ENCODE data around the gene PCP4L1. TPM values are rescaled to one million over a fixed set of nuclear protein-coding genes. Genes with fewer than 3 reads are reported as not detected.
"Not testable (repeated sequence)": the region's sequence is repeated elsewhere in the genome, so short reads cannot be mapped to it uniquely, and the experiment has no call there.

Gene PCP4L1
- polyA plus RNA-seq, 1 donor = 0.23 TPM

DNA sequence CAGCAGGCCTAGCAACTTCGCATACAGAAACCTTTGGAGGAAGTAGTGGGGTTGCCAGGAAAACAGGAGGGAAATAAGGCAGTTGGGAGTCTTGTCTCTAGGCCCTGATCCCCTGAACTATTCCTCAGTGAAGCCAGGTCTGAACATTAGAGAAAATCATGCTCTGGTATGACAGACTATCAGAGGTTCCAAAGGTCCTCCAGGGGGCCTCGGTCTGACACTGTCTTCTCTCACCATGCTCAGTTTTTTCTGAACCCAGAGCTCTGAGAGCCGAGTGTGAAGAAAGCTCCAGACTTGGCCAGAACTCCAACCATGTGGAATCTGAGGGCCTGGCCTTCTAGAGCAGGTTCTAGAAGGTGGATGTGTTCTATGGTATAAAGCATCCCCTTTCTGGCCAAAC lies 28.6 kb upstream of the PCP4L1 start:
- no peak for DNase-seq

DNA sequence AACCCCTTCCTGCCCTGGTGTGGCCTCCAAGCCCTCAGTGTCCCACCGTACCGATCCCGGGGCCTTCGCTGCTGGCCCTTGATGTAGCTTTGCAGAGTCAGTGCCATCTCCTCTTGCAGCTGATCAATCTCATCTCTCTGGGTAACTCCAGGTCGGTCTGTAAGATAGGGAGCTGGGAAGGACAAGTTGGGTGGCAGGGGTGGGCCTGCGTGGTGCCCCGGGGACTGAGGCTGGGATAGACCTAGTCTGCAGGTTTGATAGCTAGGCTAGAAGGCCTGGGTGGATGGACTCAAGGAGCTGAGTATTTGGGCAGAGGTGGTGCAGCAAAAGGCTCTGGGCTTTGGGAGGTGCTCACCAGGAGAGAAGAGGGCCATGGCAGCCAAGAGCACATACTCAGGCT lies 27.8 kb upstream of the PCP4L1 start:
- no peak for DNase-seq

DNA sequence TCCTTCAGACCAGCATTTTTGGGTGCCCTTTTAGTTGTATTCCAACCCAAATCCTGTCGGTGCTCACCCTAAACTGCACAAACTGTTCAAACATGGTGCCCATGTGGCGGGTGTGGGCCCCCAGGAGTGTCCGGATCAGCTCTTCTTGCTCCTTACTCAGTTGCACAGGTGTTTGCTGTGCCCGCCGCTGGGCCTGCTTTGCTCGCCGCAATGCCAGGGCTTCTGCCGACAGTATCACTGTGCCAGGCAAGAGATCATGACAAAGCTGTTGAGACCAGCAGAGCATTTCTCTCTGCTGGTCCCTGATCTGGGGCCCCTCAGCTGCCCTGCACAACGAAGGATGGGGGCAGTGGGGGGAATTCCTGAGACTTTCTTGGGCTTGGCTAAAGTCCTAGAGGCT lies 25.4 kb upstream of the PCP4L1 start:
- no peak for DNase-seq

DNA sequence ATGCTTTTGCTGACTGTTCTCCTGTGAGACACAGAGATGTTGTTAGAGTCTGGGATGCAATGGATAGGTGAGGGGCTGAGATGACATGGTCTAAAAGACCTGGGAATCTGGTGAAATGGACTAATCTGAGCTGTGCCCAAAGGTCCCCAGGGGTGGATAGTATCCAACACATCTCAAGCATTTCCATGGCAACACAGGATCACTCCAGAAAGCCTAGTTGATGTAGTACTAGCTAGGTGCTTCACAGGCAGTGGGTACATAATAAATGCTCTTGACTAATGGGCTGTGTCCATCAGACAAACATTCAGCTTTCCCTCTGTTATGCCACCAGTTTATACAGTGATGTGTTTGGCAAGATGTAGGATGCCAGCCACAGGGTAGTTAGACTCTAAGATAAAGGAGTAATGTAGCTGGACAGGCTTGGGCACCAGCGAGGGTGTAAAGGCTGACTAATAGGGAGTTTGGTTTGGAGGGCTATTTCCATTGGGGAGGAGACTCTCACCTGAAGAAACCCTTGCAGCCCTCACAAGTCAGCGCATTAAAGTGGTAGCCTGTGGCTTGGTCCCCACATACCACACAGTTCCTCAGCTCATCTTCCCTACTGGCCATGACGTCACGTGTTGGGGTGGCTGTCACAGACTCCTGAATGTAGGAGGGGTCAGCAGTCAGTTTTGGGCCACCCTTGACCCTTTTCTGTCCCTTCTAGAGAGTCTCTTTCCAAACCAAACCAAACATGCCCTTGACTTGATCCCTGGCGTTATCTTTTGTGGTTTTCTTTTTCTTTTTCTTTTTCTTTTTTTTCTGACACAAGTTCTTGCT lies 22.4 kb upstream of the PCP4L1 start:
- no peak for DNase-seq

DNA sequence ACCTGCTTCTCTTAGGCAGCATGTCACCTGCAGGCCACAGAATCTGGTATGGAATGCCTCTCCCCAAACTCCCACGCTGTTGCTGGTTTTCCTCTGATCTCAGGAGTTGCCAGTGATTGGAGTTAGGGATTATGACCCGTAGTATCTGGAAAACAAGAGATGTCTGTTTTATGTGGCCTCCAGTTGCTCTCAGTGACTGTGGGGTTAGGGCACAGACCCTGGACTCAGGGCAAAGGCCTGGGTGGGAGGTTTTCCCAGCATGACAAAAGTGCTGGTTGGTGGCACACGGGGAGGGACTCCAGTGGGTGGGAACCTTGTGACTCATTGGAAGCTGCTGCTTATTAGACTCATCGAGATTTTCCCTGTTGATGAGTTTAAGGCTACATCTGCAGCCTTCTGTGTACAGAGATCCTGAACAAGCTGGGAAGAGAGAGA lies 20.5 kb upstream of the PCP4L1 start, which contains the start of gene NR1I3:
Gene NR1I3, minus strand, starts transcription at position 165 of the 435 bp plus-strand sequence. CDS start 1,638 bp downstream, outside the sequence.
- no peak for DNase-seq

DNA sequence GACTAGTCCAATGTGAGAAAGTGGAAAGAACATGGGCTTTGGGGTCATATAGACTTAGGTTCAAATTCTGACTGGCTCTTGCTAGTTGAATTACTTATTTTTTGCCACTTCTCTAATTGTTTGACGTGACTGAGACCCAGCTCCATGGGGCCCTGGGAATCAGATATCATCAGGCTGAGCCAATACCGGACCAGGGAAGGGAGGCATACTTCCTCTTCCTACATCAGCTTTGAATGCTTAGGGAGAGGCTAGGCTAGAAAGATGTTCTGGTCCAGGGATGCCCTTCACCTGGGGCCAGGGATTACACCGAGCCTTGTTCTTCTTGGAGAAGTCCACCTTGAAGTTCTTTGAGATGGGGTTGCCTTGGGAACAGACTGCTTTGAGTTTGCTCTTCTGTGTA lies 16.9 kb upstream of the PCP4L1 start:
- DNase-seq = no peak

DNA sequence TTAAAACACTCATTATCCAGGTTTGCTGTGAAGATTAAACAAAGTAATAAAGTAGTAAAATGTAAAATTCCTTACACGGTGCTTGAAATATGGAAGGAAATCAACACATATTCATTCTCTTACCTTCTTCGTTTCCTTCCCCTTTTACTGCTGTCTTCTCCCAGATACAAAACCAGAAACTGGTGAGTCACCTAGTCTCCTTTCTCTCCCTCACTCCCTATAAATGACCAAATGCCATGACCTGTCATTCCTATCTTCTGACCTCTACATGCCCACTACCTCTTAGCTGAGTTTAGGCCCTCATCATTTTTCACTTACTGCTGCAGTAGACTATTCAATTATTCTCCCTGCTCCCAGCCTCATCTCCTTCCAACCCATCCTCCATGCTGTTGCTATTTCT lies 16.2 kb upstream of the PCP4L1 start:
- no peak for DNase-seq

DNA sequence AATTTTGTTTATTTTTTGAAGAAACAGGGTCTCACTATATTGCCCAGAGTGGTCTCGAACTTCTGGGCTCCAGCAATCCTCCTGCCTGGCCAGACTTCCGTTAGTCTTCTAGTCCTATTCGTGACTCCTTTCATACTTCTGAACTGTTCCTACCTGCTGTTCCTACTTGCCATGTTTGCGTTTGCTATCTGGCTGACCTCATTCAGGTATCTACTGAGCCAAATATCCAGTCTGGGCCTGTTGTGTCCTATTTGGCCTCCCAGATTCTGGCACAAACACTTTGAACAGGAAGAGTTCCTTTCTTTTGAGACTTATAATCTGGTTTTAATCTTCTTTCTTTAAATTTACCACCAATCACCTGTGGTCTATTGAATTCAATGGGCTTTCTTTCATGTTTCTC lies 13.7 kb upstream of the PCP4L1 start:
- DNase-seq = no peak

DNA sequence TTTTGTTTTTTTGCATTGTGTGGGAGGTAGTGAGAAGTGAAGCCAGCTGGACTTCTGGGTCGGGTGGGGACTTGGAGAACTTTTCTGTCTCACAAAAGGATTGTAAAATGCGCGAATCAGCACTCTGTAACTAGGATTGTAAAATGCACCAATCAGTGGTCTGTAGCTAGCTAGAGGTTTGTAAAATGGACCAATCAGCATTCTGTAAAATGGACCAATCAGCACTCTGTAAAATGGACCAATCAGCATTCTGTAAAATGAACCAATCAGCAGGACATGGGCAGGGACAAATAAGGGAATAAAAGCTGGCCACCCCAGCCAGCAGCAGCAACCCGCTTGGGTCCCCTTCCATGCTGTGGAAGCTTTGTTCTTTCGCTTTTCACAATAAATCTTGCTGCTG lies 8.4 kb upstream of the PCP4L1 start:
- DNase-seq = not testable (repeated sequence)

DNA sequence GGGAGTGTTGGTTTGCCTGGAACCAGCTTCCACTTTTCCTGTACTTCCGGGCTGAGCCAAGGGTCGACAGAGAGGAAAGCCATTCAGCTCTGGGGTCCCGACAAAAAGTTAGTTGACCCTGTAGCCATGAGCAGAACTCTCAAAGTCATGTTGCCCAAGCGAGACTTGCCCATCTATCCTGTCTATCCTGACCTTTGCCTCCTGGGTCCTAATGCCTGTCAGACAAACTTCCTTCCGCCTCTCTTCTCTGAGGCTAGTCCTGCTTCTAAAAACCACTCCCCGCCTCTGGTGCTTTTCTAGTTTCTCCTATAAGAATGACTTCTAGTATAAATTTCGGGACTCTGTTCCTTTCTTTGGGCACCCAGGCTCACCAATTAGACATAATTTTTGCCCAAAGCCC lies 7.7 kb upstream of the PCP4L1 start:
- DNase-seq = no peak

DNA sequence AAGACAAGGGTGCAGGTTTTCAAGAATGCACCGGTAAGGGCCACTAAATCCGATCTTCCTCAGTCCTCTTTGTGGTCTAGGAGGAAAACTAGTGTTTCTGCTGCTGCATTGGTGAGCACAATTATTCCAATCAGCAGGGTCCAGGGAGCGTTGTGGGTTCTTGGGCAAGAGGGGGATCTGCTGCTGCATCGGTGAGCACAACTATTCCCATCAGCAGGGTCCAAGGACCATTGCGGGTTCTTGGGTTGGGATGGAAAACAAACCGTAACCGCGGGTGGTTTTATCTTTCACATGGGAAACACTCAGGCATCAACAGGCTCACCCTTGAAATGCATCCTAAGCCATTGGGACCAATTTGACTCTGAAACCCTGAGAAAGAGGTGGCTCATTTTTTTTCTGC lies 7.0 kb upstream of the PCP4L1 start:
- no peak for DNase-seq

DNA sequence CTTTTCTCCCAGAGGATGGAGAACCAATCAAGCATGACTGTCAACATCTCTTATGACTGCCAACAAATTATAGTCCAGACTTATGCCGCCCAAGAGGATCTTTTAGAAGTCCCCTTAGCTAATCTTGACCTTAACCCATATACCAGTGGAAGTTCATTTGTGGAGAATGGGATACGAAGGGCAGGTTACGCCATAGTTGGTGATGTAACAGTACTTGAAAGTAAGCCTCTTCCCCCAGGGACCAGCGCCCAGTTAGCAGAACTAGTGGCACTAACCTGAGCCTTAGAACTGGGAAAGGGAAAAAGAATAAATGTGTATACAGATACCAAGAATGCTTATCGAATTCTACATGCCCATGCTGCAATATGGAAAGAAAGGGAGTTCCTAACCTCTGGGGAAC lies 3.2 kb upstream of the PCP4L1 start:
- not testable (repeated sequence) for DNase-seq

DNA sequence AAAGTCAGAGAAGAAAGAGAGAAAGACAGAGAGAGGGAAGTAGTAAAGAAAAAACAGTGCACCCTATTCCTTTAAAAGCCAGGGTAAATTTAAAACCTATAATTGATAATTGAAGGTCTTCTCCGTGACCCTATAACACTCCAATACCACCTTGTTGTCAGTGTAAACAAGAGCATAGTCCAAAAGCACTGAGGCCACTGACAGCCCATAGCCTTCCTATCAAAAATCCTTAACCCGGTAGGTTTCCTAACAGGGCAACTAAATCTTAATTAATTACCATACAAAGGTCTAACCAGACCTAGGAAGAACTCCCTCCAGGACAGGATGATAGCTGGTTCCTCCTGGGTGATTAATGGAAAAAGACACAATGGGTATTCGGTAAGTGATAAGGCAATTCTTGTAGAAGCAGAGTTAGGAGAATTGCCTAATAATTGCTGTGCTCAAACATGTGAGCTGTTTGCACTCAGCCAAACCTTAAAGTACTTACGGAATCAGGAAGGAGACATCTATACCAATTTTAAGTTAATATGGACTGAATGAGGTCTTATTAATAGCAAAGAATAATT lies 2.5 kb upstream of the PCP4L1 start:
- not testable (repeated sequence) for DNase-seq

DNA sequence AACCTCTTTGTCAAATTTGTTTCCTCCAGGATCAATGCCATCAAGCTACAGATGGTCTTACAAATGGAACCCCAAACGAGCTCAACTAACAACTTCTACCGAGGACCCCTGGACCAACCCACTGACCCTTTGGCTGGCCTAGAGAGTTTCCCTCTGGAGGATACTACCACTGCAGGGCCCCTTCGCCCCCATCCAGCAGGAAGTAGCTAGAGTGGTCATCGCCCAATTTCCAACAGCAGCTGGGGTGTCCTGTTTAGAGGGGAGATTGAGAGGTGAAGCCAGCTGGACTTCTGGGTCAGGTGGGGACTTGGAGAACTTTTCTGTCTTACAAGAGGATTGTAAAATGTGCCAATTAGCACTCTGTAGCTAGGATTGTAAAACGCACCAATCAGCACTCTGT lies 1.4 kb upstream of the PCP4L1 start:
- not testable (repeated sequence) for DNase-seq

DNA sequence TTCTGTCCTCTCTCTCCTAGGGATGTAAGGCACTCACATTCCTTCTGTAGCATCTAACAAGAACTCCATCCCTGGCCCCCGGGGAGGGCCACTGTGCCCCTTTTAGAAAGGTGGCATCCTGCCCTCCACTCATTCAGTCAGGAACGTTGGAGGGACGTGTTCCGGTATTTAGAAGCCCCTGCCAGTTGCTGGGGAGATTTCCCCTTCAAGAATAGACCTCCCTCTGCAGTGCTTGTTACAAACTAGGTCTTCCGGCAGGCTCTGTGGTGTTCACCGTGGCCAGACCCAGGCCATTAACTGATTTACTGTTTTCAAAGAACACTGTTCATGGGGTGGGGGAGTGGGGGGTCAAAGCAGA lies 779 bp downstream of the PCP4L1 start:
- no peak for DNase-seq

DNA sequence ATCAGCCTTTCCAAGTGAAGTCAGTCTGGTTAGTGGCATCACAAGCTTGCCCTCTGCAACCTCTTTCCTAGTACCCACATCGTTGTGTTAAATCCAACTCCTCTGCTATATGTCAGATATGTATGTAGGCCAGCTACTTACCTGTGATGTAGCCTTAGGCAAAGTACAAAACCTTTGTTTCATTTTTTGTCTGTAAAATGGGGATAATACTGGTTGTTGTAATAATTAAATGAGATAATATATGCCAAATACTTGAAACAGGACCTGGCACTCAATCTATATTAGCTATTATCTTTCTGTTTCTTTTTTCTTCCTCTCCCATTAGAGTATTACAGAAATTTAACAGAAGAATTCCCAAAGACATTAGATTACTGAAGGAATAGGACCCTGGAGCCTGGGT lies 1.2 kb downstream of the PCP4L1 start:
- DNase-seq = no peak

DNA sequence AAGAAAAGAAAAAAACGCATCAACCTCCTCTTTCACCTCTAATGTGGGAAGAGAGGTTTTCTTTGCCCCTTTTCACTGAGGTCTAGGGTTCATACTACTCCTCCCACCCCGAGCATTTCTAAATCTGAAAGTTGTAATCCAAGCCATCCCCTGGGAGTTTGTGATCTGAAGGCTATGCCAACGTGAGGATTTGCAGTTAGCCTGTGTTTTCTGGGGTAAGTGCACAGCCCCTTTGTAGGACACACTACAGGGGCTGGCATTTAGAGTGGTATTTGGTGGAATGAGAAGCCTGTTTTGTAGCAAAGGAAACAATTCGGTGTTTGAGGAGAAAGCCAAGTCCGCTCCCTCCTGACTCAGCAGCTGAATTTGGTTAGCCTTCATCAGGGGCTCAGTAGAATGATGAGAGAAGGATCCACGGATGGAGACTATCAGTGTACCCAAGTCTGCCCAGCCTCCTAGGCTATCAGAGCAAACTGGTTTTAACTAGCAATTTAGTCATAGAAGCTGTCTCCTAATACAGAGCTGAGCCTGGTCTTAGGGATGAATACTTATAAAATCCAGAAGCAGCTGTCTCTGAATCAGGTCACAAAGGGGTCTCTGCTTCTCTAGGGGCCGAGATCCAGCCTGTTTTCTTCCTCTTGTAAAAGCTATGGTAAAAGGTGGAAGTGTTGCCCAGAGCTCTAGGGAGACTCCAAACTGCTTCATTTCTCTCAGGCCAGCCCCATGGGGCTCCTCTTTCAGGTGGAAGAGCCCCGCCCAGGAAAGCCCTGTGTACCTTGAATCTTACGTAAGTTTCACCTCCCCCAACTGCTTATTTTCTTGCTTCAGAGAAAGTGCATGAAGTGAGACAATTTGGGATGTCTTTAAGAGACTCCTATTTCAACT lies 2.1 kb downstream of the PCP4L1 start:
- DNase-seq = no peak

DNA sequence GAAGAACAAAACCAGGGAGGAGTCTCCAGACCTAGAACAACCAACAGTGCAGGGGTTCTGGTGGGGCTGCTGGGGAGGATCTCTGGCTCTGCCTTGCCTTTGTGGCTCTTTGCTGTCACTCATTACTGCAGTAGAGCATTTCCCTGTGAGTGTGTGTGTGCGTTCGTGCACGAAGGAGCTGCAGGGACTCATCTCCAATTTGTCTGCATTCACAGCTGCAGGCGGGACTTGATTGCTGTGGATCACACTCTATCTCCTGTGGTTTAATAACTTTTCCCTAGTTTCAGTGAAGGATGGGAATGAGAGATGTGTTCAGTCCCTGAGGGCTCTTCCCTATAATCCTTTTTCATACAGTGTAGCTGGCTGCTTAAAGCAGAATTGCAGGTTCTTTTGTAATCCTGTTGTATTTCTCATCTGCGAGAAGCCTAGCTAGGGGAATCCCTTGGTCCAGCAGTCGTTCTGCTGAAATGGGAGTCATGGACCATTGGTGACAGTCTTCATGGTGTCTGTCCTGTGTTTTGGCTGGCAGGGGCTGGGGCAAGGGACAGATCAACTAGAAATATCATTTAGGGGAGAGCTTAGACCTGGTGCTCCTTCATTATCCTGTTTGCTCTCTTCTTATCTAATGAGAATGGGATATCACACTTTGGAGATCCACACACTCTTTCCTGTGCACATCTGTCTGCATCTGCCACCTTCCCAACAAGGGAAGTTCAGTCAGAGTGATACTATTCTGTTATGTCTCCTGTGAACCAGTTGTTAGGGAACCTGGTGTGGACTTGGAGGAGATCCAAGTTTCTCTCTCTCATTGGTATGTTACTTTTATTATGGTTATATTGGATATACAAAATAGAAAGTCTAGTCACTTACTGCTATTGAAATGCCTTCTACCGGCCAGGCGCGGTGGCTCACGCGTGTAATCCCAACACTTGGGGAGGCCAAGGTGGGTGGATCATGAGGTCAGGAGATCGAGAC lies 3.0 kb downstream of the PCP4L1 start:
- no peak for DNase-seq

DNA sequence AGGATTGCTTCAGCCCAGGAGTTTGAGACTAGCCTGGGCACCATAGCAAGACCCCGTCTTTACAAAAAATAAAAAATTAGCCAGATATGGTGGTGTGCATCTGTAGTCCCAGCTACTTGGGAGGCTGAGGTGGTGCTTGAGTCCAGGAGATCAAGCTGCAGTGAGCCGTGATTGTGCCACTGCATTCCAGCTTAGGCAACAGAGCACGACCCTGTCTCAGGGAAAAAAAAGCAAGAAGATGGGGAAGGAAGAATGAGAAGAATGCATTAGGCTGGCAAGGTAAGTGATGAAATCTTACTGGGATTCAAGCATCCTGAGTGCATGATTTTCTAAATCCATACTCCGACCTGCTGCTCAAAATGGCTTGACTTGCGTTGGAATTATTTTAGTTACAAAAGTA lies 6.8 kb downstream of the PCP4L1 start:
- DNase-seq = no peak

DNA sequence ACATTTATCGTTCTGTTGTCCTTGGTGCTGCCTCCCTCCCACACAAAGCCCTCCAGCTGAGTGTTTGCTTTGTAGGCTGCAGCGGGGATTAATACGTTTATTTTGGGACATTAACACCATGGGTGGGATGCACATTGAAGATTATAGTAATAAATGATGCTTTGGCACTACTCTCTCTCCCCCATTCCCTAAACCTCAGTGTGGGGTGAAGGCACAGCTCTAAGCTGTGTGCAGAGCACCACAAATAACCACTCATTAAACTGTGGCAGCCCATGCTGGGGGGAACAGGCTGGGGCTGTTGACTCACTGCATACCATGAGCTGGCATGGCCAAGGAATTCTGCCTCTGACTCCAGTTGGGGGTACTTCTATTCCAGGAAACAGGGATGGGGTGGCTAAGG lies 7.7 kb downstream of the PCP4L1 start:
- DNase-seq = no peak

DNA sequence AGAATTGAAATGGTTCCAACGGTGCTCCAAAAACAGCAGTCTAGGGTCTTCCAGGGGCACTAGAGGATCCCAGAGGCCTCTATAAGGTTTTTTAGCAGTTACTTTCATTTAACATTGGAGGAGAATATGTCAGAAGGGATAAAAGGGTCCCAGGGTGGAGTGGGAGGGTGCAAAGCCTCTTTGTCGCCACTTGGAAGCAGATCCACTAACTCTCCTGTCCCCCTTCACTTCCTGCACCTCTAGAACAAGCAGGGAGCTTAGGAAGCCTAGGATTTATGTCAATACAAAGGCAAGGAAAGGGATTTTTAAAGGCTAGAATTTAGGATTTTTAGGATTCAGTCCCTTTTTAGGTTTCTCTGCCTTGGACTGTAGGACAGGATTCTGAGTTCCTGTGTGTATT lies 8.3 kb downstream of the PCP4L1 start:
- no peak for DNase-seq

DNA sequence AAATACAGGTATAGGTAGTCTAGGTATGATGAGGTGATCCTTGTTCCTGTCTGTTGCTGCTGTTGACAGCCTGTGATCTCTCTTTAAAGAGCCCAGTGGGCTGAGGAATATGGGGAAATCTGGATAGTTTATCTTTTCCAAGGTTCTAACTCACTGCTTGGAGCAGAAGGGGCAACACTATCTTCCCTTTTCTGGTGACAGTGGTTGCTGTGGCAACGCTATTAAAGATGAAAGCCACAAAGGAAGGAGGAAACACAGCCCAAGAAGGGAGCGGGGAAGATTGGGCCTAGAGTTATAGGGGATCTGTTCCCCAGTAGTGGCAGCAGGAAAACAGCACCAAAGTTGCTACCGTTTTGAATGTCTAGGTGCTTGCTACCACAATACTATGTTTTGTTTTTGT lies 8.8 kb downstream of the PCP4L1 start:
- DNase-seq = no peak
